Skin of body (tissue), 2 donors: ENCODE measurements around the gene IGFBP1. TPM values are rescaled to one million over a fixed set of nuclear protein-coding genes. Genes with fewer than 3 reads are reported as not detected.
"Not testable (repeated sequence)": the region's sequence is repeated elsewhere in the genome, so short reads cannot be mapped to it uniquely, and the experiment has no call there.

Experiments used
- DNase-seq: peaks from one replicate; lab custom pipeline; 2025; lab: John Stamatoyannopoulos, UW
- total RNA-seq: library from RNA; depleted of rRNA; stranded (reverse); fragments of >200 nt; gene quantifications from one replicate; pipeline ENCODE4 v1.2.3, GENCODE V29; 2014

Gene IGFBP1
- 0.10 TPM for total RNA-seq

- no peak for DNase-seq
Measured at GRCh38 chr7:45888185-45888992, at the start of gene IGFBP1. Gene IGFBP1, plus strand, starts transcription at chr7:45888488. Its CDS starts 165 bp downstream, at chr7:45888653.

- not testable (repeated sequence) for DNase-seq
Measured at GRCh38 chr7:45838852-45839251, 49.4 kb upstream of the IGFBP1 start.

DNA sequence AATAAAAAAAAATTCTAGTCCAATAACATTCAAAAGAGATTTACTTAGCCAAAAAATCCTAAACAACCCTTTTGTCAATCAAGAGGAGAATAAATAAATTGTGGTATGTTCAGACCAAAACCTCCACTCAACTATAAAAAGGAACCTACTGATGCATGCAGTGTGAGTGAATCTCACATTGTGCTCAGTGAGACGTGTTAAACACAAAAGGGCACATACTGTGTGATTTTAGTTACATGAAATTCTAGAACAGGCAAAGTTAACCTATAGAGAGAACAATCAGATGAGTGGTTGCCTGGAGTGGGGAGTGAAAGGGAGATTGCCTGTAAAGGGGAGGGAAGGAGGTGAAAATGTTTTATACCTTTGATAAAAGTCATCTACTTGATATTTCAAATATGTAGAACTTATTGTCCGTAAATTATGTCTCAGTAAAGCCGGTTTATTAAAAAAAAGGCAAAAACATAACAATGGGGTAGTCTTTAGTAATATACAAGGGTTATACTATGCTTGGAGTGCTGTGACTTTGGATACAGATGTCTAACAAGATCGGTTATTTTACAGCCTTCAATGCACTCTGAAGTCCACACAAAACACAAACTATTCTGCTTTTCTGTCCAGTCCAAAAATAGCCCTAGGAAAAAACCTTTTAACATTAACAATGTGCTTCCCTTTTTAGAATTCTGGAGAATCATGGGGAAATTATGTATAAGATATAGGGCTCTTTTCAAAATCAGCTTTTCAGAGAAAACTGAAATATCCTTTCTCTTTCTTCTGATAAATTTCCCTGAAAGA lies 46.2 kb upstream of the IGFBP1 start:
- DNase-seq: not testable (repeated sequence)

DNA sequence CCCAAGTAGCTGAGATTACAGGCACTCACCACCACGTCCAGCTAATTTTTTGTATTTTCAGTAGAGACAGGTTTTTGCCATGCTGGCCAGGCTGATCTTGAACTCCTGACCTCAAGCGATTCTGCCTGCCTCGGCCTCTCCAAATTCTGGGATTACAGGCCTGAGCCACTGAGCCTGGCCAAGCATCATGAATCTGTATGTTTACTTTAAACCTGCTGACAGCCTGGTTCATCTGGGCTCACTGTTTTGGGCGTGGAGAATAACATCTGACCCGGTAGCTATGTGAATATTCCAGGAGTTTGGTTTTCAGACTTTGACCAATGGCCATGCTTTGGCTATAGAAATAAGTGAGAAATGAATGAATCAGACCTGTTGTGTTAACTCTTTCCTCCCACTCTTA lies 41.8 kb upstream of the IGFBP1 start:
- DNase-seq: not testable (repeated sequence)

- not testable (repeated sequence) for DNase-seq
Measured at GRCh38 chr7:45848734-45849133, 39.6 kb upstream of the IGFBP1 start.

- DNase-seq: not testable (repeated sequence)
Measured at GRCh38 chr7:45852984-45853383, 35.3 kb upstream of the IGFBP1 start.

- not testable (repeated sequence) for DNase-seq
Measured at GRCh38 chr7:45853491-45853890, 34.8 kb upstream of the IGFBP1 start.

DNA sequence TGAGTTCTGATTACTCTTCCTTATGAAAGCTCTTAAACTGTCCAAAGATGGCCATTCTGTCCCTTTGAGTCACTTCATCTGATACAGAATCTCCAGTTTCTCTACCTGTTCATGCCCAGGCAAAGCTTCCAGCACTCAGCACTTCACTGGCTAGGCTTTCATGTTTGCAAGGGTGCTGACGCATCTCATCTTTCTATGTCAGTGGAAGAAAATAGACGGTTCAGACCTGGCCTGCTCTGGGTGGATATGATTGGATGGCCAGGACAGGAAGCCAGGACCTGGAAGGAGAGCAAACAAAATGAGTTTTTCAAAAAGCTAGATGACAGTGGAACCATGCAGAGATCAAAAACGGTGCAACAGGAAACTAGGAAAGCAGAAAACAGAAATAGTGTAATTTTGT lies 32.6 kb upstream of the IGFBP1 start:
- not testable (repeated sequence) for DNase-seq

DNA sequence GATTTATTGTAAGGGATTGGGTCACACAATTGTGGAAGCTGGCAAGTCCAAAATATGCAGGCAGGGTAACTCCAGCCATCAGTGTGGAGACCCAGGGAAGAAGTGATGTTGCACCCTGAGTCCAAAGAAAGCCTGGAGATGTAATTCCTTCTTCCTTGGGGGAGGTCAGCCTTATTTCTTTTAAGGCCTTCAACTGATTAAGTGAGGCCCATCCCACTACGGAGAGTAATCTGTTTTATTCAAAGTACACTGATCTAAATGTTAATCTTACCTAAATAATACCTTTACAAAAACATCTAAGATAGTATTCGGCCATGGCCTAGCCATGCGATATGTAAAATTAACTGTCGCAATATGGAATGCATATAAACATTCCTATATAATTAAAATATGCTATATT lies 31.4 kb upstream of the IGFBP1 start:
- not testable (repeated sequence) for DNase-seq

- DNase-seq: no peak
Measured at GRCh38 chr7:45863715-45864114, 24.6 kb upstream of the IGFBP1 start.

DNA sequence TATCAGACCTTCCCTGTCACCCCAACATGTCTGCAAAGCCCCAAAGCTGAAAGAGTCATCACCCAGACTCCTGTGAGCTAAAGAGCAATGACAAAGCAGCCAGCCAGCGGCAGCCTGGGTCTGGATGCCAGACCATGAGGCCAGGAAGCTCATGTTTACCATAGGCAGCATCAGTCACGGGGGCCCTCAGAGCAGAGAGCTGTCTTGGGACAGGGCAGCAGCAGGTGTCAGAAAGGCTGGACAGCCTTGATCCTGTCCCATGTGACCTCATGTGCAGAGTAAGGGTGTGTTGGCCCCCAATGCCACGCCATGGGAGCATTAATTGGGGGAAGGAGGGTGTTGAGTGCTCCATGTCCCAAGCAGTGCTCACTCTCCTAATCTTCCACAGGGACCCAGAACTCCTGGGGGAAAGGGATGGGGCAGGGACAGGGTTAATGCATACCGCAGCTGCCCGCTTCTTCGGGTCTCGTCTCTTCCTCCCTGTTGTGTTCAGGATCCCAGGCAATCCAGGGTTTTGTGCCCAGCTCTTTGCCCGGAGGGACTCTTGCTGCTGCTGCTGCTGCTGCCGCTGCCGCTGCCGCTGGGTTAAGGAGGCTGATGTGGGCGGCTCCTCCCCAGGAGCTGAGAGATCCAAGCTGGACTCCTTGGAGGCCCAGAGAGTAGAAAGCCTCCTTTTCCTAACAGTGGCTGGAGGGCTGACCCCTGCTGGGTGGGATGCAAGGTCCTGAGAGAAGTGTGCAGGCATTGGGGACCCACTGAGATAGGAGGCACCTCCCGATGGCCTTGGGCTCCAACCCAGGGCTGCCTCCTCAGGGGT lies 22.5 kb upstream of the IGFBP1 start:
- DNase-seq: no peak

DNA sequence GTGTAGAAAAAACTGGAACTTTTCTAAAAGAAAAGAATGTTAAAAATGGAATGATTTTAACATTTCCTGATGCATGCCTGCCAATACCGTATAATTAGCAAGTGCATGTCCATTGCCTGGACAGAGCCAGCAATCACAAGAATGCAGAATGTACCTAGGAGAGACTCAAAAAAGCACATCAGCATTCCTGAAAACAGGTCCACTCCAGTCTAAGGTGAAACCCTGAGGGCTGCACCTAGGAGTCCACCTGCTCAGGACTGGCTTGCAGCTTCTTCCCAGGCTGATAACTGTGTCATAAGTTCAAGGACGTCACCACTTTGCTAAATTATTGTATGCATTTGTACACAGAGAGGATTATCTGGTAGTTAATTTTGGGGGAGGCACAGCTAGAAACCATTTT lies 20.8 kb upstream of the IGFBP1 start:
- DNase-seq: no peak

GRCh38 chr7:45869426-45869825 lies 18.9 kb upstream of the IGFBP1 start:
- no peak for DNase-seq

- DNase-seq: no peak
Measured at GRCh38 chr7:45872116-45873034, 15.9 kb upstream of the IGFBP1 start.

GRCh38 chr7:45873035-45873354 lies 15.3 kb upstream of the IGFBP1 start, which contains the start of gene CCDC201:
Gene CCDC201, minus strand, starts transcription at chr7:45873082. Its CDS starts 75 bp downstream, at chr7:45873007.
- no peak for DNase-seq

DNA sequence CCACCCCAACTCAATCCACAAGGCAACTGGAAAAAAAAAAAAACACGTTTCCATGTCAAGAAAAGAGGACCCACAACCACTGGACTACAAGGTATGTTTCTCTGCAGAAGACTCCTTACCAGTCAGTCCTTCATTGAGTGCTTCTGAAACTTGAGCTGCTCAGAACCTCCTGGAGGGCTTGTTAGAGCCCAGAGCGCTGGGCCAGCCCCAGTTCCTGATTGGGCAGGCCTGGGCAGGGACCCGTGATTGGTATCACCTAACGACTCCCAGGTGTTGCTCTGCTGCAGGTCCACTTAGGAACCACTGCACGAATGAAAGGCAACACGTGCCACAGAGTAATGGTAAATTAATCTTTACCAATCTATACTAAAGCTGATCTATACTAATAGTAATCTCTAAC lies 14.9 kb upstream of the IGFBP1 start:
- no peak for DNase-seq

DNA sequence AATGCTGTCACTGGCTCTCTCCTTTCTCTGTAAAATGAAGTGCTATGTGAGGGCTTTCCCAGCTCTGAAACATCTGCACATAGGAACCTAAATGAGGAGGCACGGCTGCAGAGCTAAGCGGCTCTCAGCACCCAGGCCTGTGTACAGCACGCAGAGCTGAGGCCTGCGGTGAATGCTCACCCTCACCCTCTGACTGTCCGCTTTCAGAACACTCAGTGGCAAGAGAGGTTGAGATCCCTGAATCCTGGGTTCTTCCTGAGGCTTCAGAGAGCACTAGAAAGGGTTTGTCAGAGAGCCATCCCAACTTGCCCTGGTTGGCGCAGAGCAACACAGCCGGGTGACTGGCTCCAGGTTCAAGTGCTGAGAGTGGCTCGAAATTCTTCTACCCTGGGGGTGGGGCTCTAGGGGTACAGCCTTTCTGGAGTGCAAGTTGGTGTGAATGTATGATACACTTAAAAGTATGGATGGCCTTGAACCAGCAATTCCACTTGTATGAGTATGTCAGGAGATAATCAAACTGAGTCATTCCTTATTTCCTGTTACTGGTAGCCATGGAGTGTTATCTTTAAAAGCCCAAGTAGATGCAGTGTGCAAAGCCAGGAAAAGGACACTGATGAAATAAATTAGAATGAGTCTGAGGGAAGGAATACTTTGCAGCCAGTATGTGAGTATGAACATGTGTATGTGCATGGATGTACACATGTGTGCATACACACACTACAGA lies 13.7 kb upstream of the IGFBP1 start:
- DNase-seq: no peak

DNA sequence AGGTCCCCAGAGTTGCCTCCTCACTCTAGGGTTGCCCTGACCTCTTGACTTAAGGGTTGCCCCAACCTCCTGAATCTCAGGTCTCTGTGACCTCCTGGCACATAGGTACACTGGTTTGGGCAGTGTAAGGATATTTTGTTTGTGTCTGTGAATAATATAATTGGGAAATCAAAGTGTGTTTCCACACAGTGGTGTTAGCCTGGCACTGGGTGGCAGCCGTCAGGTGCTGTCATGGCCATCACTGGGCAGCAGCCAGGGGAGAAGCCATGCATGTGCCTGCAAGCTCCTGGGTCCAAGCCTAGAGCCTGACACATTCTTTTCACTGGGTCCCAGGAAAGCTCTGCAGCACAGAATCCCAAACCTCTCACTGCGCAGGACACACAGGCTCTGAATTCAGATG lies 11.8 kb upstream of the IGFBP1 start:
- DNase-seq: no peak

- no peak for DNase-seq
Measured at GRCh38 chr7:45878457-45879144, 9.7 kb upstream of the IGFBP1 start.
